Measurements from ENCODE around the gene ENDOU.
"Not testable (repeated sequence)": the region's sequence is repeated elsewhere in the genome, so short reads cannot be mapped to it uniquely, and the experiment has no call there.

Gene ENDOU

DNA sequence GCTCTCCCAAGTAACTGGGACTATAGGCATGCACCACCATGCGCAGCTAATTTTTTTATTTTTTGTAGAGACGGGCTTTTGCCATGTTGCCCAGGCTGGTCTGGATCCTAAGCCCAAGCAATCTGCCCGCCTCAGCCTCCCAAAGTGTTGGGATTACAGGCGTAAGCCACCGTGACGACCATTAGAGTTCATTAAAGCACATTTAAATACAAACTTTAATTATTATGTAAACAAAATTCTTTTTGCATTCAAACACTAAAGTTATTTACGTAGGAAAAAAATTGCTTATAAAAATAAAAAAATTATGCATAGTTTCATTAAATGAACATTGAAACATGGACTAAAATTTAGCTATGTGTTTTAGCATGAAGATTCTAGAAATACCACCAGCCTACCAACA is 26.7 kb downstream of the ENDOU start:
- H3K27ac ChIP-seq, result no peak overlapping the region
- TF ChIP-seq, protein P1, sequence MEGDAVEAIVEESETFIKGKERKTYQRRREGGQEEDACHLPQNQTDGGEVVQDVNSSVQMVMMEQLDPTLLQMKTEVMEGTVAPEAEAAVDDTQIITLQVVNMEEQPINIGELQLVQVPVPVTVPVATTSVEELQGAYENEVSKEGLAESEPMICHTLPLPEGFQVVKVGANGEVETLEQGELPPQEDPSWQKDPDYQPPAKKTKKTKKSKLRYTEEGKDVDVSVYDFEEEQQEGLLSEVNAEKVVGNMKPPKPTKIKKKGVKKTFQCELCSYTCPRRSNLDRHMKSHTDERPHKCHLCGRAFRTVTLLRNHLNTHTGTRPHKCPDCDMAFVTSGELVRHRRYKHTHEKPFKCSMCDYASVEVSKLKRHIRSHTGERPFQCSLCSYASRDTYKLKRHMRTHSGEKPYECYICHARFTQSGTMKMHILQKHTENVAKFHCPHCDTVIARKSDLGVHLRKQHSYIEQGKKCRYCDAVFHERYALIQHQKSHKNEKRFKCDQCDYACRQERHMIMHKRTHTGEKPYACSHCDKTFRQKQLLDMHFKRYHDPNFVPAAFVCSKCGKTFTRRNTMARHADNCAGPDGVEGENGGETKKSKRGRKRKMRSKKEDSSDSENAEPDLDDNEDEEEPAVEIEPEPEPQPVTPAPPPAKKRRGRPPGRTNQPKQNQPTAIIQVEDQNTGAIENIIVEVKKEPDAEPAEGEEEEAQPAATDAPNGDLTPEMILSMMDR (conservative IDR thresholded peaks at IDR 0.05), result no peak

DNA sequence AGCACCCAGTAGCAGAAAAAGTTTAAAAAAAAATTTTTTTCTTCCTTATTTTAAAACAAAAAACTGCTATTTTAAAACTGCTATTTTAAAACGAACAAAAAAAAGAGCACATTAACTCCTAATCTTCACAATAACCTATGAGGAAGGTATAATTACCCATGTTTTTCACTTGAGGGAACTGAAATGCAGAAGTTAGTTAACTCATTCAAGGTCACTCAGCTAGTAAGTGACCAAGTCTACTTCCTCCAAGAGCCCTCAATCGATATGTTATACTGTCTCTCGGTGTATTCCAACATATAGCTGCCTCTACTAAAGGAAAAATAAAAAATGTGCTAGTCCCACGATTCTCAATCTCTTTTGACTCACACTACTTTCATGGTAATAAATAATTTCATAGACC is 27.2 kb downstream of the ENDOU start:
- H3K27ac ChIP-seq, result no peak overlapping the region
- TF ChIP-seq, protein P1 (conservative IDR thresholded peaks at IDR 0.05), result no peak

DNA sequence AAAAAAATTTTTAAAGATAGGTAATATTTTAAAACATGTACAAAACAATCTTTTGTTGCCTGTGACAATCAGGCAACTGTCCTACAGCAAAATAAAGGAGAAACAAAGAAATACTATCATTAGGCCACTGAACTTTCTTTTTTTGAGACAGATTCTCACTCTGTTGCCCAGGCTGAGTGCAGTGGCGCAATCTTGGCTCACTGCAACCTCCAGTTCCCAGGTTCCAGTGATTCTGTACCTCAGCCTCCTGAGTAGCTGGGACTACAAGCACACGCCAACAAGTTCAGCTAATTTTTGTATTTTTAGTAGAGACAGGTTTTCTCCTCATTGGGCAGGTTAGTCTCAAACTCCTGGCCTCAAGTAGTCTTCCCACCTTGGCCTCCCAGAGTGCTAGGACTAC is 36.1 kb downstream of the ENDOU start:
- no peak overlapping the region for H3K27ac ChIP-seq
- TF ChIP-seq, protein P1 (conservative IDR thresholded peaks at IDR 0.05), result no peak

DNA sequence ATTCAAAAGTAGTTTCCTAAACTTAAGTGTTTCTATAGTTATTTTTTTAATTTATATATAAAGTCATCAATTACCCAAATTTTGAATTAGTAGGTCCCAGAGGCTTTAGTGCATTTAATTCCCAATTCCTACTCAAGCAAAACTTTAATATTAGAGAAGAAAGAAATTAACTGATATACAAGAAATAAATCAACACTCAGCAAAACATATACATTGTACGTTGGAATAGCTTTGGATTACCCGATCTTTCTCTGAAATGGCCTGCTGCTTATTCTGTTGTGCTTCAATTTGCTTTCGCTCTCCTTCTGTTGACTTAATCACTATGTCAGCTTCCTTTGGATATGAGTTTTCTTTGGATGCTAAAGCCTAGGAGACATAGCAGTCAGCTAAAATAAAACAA is 37.7 kb downstream of the ENDOU start:
- H3K27ac ChIP-seq, result no peak overlapping the region
- TF ChIP-seq, protein P1 (conservative IDR thresholded peaks at IDR 0.05), result no peak

DNA sequence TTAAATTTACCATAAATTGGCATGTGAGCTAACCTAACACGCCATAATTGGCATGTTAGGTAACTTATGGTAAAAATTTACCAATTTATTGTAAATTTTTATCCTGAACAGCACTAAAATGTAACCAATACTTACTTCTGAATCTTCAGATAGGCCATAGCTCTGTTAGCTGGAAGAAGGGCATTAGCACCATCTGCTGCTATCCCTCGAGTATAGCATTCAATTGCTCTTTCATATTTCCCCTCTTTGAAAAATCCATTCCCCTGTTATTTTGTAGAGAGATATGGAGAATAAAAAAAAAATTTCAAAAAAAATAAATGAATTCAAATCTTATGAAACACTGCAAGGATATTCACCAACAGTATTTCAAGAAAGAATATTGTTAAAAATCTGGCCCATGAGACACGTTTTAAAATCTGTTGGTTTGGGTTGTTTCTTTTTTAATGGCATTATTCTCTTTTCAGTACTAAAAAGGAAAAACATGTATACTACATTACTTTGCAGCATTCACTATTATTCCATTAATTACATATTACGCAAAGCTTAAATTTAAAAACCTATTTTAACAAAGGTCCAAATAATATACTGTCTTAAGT is 38.5 kb downstream of the ENDOU start:
- TF ChIP-seq, protein P1 (conservative IDR thresholded peaks at IDR 0.05), result peak; percentile 90
- no peak overlapping the region for H3K27ac ChIP-seq

DNA sequence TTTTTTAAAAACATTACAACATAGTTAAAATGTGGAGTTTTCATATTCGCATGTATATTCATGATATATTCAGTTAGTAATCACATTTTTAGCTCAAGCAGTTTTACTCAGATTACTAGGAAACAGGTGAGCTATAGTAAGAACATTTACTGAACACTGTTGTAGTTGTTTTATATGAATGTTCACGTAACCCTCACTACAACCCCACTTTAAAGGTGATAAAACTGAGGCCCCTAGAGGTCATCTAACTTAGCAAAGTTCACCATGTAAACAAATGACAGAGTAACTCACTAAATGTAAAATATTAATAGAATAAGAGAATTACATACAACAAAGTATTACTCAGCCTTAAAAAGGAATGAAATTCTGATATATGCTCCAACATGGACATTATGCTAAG is 45.5 kb downstream of the ENDOU start:
- no peak overlapping the region for H3K27ac ChIP-seq
- TF ChIP-seq, protein P1 (conservative IDR thresholded peaks at IDR 0.05), result no peak

DNA sequence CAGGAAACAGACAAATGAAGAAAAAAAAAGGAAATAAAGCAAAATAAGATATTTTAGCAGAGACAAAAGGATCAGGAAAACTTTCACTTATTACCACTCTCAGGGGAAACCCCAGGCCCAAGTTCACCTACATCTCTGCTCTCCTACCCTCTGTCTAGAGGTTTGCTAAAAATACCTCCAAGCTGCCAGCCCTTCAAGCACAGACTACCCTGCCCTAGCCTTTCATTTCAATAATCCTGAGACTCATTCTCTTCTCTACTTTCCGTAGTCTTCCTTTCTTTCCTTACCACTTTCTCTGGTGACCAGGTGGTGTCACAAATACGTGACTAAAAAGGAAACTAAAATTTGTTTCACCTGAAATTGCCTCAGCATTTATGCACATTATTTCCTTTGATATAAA is 53.2 kb downstream of the ENDOU start:
- TF ChIP-seq, protein P1 (conservative IDR thresholded peaks at IDR 0.05), result no peak
- no peak overlapping the region for H3K27ac ChIP-seq

DNA sequence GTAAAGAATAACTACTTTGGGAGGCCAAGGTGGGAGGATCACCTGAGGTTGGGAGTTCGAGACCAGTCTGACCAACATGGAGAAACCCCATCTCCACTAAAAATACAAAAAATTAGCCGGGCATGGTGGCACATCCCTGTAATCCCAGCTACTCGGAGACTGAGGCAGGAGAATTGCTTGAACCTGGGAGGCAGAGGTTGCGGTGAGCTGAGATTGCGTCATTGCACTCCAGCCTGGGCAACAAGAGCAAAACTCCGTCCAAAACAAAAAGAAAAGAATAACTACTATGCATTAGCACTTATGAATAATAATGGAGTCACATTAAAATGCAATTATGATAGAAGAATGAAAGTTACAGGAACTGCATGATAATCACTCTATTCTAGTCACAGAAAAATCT is 57.4 kb downstream of the ENDOU start:
- not testable (repeated sequence) for H3K27ac ChIP-seq

Data from VCaP (cell line).